Liver (tissue), 3 donors: ENCODE data around the gene GALNT17.

Experiments
- CTCF ChIP-seq: fragments of 150-350 bp; IDR thresholded peaks from 2 replicates; pipeline ENCODE4 v1.5.1; 2017; ENCODE audit warnings: improper control_type of control experiment, low read depth, low read length; ENCODE audit not compliant: missing input control
- EGR1 ChIP-seq, 2 donors: IDR thresholded peaks; 2 replicates each; pipeline ENCODE4 v1.6.1; 2016 to 2018; ENCODE audit warnings: antibody characterized with exemption in 2 of 2, low read depth in 2 of 2
- FOXA1 ChIP-seq: IDR thresholded peaks from 2 replicates; pipeline ENCODE4 v1.6.1; 2016; ENCODE audit warnings: antibody characterized with exemption
- HNF4A ChIP-seq, 2 donors: conservative IDR thresholded peaks; 2 replicates each; pipeline ENCODE4 v1.6.1; 2016; ENCODE audit warnings: antibody characterized with exemption in 2 of 2, mild to moderate bottlenecking in 2 of 2
- JUND ChIP-seq, 2 donors: IDR thresholded peaks; 2 replicates each; pipeline ENCODE4 v1.6.1; 2016; ENCODE audit warnings: antibody characterized with exemption in 2 of 2
- MAX ChIP-seq: IDR thresholded peaks from 2 replicates; pipeline ENCODE4 v1.6.1; 2016; ENCODE audit warnings: antibody characterized with exemption
- NR2F2 ChIP-seq: IDR thresholded peaks from 2 replicates; pipeline ENCODE4 v1.6.1; 2016; ENCODE audit warnings: antibody characterized with exemption
- RAD21 ChIP-seq, 2 donors: IDR thresholded peaks; 2 replicates each; pipeline ENCODE4 v1.6.1; 2016; ENCODE audit warnings: antibody characterized with exemption in 2 of 2, mild to moderate bottlenecking in 2 of 2
- REST ChIP-seq: IDR thresholded peaks from 2 replicates; pipeline ENCODE4 v1.6.1; 2016; ENCODE audit warnings: antibody characterized with exemption, mild to moderate bottlenecking
- SP1 ChIP-seq: IDR thresholded peaks from 2 replicates; pipeline ENCODE4 v1.6.1; 2018; ENCODE audit warnings: antibody characterized with exemption, mild to moderate bottlenecking
- TAF1 ChIP-seq: conservative IDR thresholded peaks from 2 replicates; pipeline ENCODE4 v1.6.1; 2016; ENCODE audit warnings: antibody characterized with exemption, mild to moderate bottlenecking
- ZBTB33 ChIP-seq: IDR thresholded peaks from 2 replicates; pipeline ENCODE4 v1.6.1; 2016; ENCODE audit warnings: antibody characterized with exemption
- donor health status: healthy.
- donor health status: healthy.

GRCh38 chr7:71210220-71210619, 78.3 kb downstream of the GALNT17 start:
- TF ChIP-seq CTCF = no peak
- no peak for TF ChIP-seq MAX
- no peak for TF ChIP-seq TAF1
- TF ChIP-seq JUND (IDR thresholded peaks at IDR 0.05) = no peak
- no peak for TF ChIP-seq RAD21 (IDR thresholded peaks at IDR 0.05)
- no peak for TF ChIP-seq EGR1 (IDR thresholded peaks at IDR 0.05; ENCODE audit: low read depth in 2 of 2)
- no peak for TF ChIP-seq REST
- TF ChIP-seq SP1 = no peak
- no peak for TF ChIP-seq FOXA1
- no peak for TF ChIP-seq ZBTB33
- no peak for TF ChIP-seq NR2F2
- no peak for TF ChIP-seq HNF4A (conservative IDR thresholded peaks at IDR 0.05)
